ENCODE results near the gene C2orf69.

GRCh38 chr2:199911052-199911876 is at the start of gene C2orf69:
- TF ChIP-seq, protein P1, sequence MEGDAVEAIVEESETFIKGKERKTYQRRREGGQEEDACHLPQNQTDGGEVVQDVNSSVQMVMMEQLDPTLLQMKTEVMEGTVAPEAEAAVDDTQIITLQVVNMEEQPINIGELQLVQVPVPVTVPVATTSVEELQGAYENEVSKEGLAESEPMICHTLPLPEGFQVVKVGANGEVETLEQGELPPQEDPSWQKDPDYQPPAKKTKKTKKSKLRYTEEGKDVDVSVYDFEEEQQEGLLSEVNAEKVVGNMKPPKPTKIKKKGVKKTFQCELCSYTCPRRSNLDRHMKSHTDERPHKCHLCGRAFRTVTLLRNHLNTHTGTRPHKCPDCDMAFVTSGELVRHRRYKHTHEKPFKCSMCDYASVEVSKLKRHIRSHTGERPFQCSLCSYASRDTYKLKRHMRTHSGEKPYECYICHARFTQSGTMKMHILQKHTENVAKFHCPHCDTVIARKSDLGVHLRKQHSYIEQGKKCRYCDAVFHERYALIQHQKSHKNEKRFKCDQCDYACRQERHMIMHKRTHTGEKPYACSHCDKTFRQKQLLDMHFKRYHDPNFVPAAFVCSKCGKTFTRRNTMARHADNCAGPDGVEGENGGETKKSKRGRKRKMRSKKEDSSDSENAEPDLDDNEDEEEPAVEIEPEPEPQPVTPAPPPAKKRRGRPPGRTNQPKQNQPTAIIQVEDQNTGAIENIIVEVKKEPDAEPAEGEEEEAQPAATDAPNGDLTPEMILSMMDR (IDR thresholded peaks at IDR 0.05; ENCODE audit: poor library complexity) = no peak
- TF ChIP-seq EZH2 (IDR thresholded peaks at IDR 0.05; ENCODE audit: borderline replicate concordance) (no peak), EZH2phosphoT487 (IDR thresholded peaks at IDR 0.05; ENCODE audit: low read depth, severe bottlenecking, unreplicated experiment) (no peak)
